Activated T-cell treated with anti-CD3 and anti-CD28 coated beads for 24 hours (primary cell): Measurements from ENCODE around the gene JARID2.
"Not testable (repeated sequence)": the region's sequence is repeated elsewhere in the genome, so short reads cannot be mapped to it uniquely, and the experiment has no call there.

ENCODE experiments used
- DNase-seq: peaks from one replicate; pipeline ENCODE4 v3.0.0-alpha.2; 2020; ENCODE audit warnings: low read depth

The JARID2 gene

DNA sequence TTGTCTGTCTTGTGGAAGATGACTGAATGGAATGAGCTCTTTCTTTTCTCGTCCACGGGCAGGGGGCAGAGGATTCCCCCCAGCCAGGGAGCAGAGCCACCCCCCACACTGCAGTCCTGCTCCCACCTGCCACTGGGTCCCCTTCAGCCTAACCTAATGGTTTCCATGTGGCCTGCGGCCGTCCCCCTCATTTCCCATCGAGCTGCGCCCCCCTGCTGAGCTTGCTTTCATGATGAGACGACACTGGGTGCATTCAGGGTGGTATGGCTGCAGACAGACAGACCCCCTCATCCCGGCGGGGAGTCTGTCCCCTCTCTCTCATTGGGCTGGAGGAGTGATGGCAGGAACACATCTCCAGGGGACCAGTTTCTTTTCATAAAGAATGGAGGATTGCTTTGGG, 276.2 kb downstream of the JARID2 start:
- DNase-seq: no peak

- no peak for DNase-seq
These were observed 276.6 kb downstream of the JARID2 start for GRCh38 chr6:15522427-15522826.

- no peak for DNase-seq
These were observed 277.1 kb downstream of the JARID2 start for GRCh38 chr6:15522856-15523529.

DNA sequence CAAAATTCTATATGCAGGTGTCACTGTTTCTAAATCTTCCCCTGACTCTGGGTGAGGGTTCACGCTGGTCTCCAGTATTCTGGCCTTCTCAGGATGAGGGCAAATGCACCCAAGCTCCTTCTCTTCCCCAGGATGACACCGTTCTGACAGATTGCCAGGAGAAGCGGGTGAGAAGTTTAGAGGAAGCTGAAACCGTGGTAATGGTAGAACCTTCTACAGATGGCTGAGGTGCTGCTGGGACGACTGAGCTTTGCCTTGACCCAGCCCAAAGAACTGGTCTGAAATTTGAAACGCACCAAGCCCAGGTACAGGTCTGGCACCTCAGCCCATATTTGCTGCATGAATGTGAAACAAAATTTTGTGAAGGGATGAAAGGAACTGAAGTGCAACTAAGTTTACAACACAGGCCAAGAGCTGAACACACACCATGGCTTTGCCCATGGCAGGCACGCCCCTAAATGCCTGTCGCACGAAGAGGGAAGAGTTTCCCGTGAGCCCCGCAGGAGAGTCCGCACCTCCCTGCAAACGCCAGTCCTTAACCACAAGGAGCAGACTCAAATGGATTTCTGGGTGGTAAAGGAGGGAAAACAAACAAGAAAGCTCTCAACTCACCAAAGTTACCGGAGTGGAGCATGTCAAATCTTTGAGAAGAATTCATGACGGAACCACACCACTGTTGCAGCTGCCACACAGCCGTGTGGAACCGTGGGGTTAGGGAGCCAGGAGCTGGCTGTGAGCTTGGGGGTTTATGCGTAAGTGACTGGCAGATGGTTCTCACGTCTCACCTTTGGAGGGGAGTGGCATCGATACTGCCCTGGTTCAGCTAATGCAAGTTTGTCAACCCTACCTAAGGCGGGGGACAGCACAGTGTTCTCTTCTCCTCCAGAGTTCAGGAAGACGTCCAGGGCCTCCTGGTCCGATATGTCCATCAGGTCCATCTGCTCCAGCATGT, 278.1 kb downstream of the JARID2 start:
- DNase-seq: no peak

DNA sequence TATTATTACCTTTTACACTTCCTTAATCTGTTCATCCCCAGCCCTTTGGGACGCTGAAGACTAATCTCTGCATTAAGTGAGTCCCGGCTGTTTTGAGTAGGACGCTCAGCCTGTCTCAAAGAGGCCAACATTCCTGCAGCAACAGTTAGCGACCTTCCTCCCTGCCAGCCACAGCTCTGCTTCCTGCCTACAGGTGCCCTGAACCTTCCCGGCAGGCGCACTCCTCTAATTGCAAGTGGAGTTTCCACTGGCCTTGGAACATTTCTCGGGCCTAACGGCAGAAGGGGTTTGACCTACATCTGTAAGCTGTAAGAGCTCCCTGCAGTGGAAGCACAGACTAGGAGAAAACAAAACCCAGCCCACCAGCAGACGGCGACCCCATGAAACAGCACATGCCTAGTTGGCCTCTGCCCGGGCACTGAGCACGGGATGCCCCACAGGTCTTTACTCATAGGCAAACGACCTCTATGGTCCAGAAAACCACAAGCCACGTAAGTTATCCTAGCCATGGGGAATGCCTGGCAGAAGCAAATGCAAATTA, 279.1 kb downstream of the JARID2 start:
- DNase-seq: no peak

DNA sequence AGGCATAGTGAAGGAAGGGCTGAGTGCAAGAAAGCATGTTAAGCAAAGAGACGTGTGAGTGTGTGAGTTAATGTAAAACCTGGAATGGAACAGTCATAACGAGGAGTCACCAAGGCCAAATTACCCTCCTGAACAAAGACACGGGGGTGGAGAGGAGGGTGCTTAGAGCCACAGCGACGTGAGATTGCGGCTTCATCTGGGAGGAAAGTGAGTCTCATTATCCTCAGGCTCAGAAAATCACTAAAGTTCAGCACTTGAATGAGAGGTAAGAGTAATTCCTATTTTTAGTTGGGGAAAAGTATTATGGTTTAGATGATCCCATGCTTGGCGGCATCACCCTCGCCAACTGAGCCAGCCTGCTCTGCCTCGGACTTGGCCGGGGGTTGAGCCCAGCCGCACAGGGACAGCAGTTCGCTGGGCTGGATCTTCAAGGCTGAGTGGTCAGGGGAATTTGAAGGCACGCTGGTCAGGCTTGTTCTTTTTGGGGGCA, 280.4 kb downstream of the JARID2 start:
- no peak for DNase-seq

DNA sequence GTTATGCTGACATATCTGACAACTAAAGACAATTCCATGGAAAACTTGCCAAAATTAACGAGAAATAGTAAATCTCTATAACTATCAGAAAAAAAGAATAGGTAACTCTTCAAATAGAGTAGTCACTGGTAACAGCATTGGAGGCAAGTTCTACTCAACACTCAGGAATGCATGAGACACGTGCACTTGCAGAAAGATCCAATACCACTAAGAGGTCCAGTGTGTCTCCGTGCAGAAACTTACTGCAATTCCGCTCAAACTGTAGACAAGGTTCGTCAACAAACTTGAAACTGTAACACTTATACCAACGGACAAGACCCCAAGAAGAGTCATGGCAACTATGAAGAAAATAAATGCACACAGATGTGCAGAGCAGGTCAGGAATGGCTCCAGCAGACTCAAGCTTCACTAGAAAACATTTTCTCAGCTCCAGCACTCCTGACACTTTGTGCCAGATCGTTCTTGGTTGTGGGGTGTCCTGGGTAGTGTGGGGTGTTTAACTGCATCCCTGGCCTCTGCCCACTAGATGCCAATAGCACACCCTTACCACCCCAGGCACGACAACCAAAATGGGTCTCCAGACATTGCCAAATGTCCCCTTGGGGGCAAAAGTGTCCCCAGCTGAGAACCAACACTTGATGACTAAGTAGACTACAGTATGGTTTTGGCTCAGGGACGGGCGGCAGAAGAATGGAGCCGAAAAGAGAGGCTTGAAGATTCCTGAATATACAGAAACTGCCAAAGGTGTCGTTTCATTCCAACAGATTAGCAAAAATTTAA, 282.2 kb downstream of the JARID2 start:
- DNase-seq: no peak

GRCh38 chr6:15528870-15529269, 283.0 kb downstream of the JARID2 start:
- no peak for DNase-seq

DNA sequence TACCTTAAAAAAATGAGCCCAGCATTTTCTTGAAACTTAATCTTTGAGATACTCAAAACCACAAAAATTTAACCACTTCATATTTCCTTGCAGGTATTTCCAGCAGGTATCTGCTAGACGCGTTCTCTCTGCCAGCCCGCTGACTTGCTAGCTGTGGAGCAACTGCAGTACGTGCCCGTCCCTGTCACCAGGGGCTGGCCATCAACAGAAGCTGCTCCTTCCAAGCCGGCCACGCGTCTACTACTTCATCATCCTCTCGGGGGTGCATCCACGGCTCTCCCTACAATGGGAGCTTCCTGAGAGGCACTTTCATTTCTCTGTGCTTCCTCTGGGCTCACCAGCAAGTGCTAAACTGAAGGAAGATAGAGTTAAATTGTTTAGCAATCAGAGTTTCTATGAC, 284.5 kb downstream of the JARID2 start:
- no peak for DNase-seq

GRCh38 chr6:15531973-15532372, 286.1 kb downstream of the JARID2 start:
- no peak for DNase-seq

GRCh38 chr6:15533379-15534026, 287.6 kb downstream of the JARID2 start:
- no peak for DNase-seq

DNA sequence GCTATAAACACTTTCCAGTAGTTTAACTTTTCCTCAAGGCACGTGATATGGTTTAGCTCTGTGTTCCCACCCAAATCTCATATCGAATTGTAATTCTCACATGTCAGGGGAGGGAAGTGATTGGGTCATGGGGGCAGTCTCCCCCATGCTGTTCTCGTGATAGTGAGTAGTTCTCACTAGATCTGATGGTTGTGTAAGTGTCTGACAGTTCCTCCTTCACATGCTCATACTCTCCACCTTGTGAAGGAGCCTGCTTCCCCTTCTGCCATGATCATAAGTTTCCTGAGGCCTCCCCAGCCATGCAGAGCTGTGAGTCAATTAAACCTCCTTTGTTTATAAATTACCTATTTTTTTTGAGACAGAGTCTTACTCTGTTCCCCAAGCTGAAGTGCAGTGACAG, 289.1 kb downstream of the JARID2 start:
- no peak for DNase-seq

- DNase-seq: no peak
These were observed 289.8 kb downstream of the JARID2 start for GRCh38 chr6:15535495-15536197.

- no peak for DNase-seq
These were observed 290.5 kb downstream of the JARID2 start for GRCh38 chr6:15536198-15536955.

DNA sequence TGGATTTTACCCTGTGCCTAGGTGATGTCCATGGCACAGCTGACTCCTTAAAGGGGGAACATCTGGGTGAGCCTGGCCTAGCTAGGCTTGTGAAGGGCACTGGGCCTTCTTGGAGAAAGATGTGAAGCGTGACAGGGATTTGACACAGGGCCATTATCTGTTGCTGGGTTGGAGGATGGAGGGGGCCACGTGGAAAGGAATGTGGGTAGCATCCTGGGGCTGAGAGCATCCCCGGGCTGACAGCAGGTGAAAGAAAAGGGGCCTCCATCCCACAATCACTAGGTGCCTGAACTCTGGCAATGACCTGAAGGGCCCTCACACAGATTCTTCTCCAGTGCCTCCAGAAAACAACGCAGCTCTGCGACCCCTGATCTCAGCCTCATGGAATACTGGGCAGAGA, 292.2 kb downstream of the JARID2 start:
- DNase-seq: no peak

DNA sequence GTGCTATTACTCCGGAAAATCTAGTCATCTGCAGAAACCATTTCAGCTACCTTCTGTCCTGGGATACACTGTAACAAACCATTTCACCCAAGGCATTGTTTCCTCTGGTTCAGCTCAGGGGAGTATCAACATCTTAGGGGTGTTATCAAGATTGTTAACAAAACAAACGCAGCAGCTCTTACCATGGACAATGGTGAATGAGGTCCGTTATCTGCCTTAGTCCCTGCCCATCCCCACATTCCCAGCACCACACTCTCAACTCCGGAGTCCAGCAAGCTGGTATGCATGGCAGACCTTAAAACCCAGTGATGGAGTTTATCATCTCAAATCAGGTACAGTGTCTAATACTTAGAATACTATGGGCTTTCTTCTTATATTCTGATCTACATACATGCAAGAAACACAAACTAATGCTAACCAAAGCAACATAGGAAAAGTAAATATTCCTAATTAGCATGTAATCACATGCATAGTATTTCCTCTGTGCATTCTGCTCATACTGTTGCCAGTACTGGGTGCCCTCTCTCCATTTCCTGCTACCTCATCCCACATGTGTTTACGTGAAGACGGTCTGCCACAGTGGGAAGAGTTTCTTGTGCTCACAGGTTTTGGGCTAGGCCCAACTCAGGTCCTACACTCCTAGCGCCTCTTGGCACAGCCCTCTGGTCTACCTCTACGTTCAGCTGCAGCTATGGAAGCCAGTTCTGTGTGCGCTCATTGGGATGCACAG, 293.1 kb downstream of the JARID2 start:
- DNase-seq: no peak

GRCh38 chr6:15539722-15540270, 293.9 kb downstream of the JARID2 start:
- DNase-seq: no peak

DNA sequence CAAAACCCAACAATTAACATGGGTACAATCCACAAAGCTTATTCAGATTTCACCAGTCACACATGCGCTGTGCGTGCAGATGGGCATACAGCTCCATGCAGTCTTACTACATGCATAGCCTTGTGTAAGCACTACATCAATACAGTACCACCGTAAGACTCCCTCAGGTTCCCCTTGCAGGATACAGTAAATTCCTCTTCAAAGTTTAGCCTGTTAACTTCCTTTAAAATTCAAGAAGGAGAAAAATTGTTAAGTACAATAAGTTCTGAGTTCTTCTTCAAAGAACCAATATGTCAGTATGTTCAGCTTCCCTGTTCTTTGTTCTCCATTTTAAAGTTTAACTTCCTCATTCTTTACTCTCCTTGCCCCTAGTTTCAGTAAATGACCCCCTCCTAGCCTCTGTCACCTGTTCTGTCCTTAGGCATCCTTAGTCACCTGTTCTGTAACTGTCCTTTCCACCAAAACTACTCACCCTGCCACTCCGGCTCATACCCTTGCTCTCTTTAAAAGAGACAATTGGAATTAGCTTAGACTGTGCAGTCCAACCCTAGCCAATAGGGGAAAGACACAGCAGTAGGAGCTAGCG, 297.6 kb downstream of the JARID2 start:
- not testable (repeated sequence) for DNase-seq
